Esophagus squamous epithelium (tissue), 4 donors: Measurements from ENCODE around the gene SYS1.

Source experiments
- CTCF ChIP-seq, 6 experiments: fragments of 450-650 bp in 4 of 6; fragments of 200-600 bp in 2 of 6; sonication (generic) in 2 of 6; IDR thresholded peaks; one replicate each; pipeline ENCODE4 v1.5.1; 2016 to 2019; ENCODE audit warnings: antibody characterized with exemption in 6 of 6, mild to moderate bottlenecking in 4 of 6, moderate library complexity in 4 of 6
- POLR2A ChIP-seq, 4 donors: fragments of 450-650 bp; IDR thresholded peaks; one replicate each; pipeline ENCODE4 v1.6.1; 2017; ENCODE audit warnings: antibody characterized with exemption in 4 of 4, mild to moderate bottlenecking in 4 of 4, moderate library complexity in 3 of 4

DNA sequence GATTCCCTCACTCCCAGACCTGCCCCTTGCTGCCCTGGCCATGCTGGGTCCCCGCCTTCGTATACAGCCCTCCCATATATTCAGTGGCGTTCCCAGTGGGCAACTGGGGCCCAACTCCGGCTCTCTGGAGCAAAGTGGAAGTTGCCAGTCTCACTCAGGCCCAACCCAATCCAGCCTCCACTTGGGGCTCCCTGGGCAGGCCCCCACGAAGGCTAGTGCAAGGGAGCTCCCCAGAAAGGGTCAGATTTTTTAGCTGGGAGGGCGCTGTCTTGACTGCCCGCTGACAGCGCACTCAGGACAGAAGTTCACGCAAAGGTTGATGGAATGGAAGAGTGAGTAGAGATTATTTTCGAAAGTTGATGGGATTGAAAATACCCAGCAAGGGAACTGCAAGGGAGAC lies 9.3 kb downstream of the SYS1 start:
- TF ChIP-seq POLR2A (IDR thresholded peaks at IDR 0.05) (no peak), CTCF (IDR thresholded peaks at IDR 0.05) (no peak)
